ENCODE results near the gene PRKCA.
A peak's percentile ranks its signal among the peaks of the same experiment; 100 is the strongest.

Gene PRKCA

DNA sequence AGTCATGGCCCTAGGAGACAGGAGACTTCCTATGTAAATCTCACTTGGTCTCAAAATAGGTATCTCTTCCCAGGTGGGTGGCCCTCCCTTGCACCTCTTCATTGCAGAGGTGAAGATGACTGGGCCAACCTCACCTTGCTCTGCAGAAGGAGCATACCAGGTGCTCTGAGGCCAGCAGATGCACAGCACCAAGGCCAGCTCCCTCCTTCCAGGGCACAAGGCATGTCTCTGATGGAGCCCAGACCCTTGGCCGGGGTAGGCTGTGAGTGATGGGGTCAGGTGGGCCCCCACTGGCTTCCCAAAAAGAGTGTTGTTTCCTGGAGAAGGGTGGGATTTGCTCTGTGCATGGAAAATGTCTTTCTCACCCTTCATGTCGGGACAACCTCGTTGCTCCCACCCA, 545.3 kb downstream of the PRKCA start:
- H3K9me3 ChIP-seq (replicated peaks in 1 of 2; ENCODE audit: control insufficient read depth in 2 of 2, insufficient read depth in 1 of 2, low read depth in 1 of 2, low read length in 2 of 2) = peaks cover 3 to 5% of the 10 kb centered on the region in 2 donors
- no CpG with 5 or more reads among the region's 3 CpGs for WGBS, 2 donors (ENCODE audit: extremely low coverage in 2 of 2, insufficient read length in 2 of 2, insufficient replicate concordance in 1 of 2)
- H3K23ac ChIP-seq (ENCODE audit: low read depth, low read length, poor library complexity) = peak overlapping the region; percentile 12

GRCh38 chr17:66848496-66848895, 546.1 kb downstream of the PRKCA start:
- Histone ChIP-seq H3K4me2 (ENCODE audit: insufficient read depth, low read length, poor library complexity, severe bottlenecking) (no peak overlapping the region), H3K27ac (replicated peaks; ENCODE audit: low read length) (no peak overlapping the region), H3K79me1 (ENCODE audit: low read depth, low read length) (no peaks in the 10 kb centered on the region), H3K9ac (ENCODE audit: low read depth, low read length, poor library complexity) (no peak overlapping the region), H3K4me3 (ENCODE audit: low read length in 2 of 2) (no peak overlapping the region), H2BK120ac (ENCODE audit: low read depth, low read length) (no peak overlapping the region), H3K23ac (ENCODE audit: low read depth, low read length, poor library complexity) (no peak overlapping the region), H2AK5ac (ENCODE audit: low read depth, low read length) (no peak overlapping the region), H3K36me3 (replicated peaks in 1 of 2; ENCODE audit: control insufficient read depth in 2 of 2, insufficient read depth in 2 of 2, low read length in 2 of 2) (no peaks in the 10 kb centered on the region), H2BK5ac (ENCODE audit: low read length) (no peak overlapping the region), H2BK12ac (ENCODE audit: low read length) (no peak overlapping the region), H4K8ac (ENCODE audit: low read depth, low read length) (no peak overlapping the region), H3K4ac (ENCODE audit: low read length) (no peak overlapping the region), H2BK15ac (ENCODE audit: low read length) (no peak overlapping the region), H3K14ac (ENCODE audit: low read length) (no peak overlapping the region), H4K91ac (ENCODE audit: low read depth, low read length, poor library complexity) (no peak overlapping the region), H3K4me1 (ENCODE audit: control insufficient read depth in 2 of 2, insufficient read depth in 1 of 2, low read depth in 1 of 2, low read length in 2 of 2) (no peaks in the 10 kb centered on the region), H3K27me3 (ENCODE audit: control insufficient read depth in 3 of 3, insufficient read depth in 3 of 3, low read depth in 1 of 3, low read length in 3 of 3) (no peaks in the 10 kb centered on the region), H2AFZ (ENCODE audit: low read length) (no peak overlapping the region), H3K9me3 (replicated peaks in 1 of 2; ENCODE audit: control insufficient read depth in 2 of 2, insufficient read depth in 1 of 2, low read depth in 1 of 2, low read length in 2 of 2) (peaks cover 3 to 5% of the 10 kb centered on the region in 2 donors), H3K18ac (ENCODE audit: low read length) (no peak overlapping the region)
- WGBS, 2 donors (ENCODE audit: extremely low coverage in 2 of 2, insufficient read length in 2 of 2, insufficient replicate concordance in 1 of 2) = no CpG with 5 or more reads among the region's 6 CpGs
- no peak for DNase-seq (ENCODE audit: low spot score)

More for the DNA sequence above, 545.3 kb downstream of the PRKCA start:
- Histone ChIP-seq H3K4ac (ENCODE audit: low read length) (no peak overlapping the region), H2BK15ac (ENCODE audit: low read length) (no peak overlapping the region), H2BK12ac (ENCODE audit: low read length) (no peak overlapping the region), H3K79me1 (ENCODE audit: low read depth, low read length) (no peaks in the 10 kb centered on the region), H3K4me1 (ENCODE audit: control insufficient read depth in 2 of 2, insufficient read depth in 1 of 2, low read depth in 1 of 2, low read length in 2 of 2) (no peaks in the 10 kb centered on the region), H3K14ac (ENCODE audit: low read length) (no peak overlapping the region), H3K18ac (ENCODE audit: low read length) (no peak overlapping the region), H4K8ac (ENCODE audit: low read depth, low read length) (no peak overlapping the region), H2AK5ac (ENCODE audit: low read depth, low read length) (no peak overlapping the region), H2BK120ac (ENCODE audit: low read depth, low read length) (no peak overlapping the region), H3K4me3 (ENCODE audit: low read length in 2 of 2) (no peak overlapping the region), H3K27ac (replicated peaks; ENCODE audit: low read length) (no peak overlapping the region), H3K27me3 (ENCODE audit: control insufficient read depth in 3 of 3, insufficient read depth in 3 of 3, low read depth in 1 of 3, low read length in 3 of 3) (peaks cover 0 to under 1% (median 0%) of the 10 kb centered on the region in 3 experiments), H3K9ac (ENCODE audit: low read depth, low read length, poor library complexity) (no peak overlapping the region), H4K91ac (ENCODE audit: low read depth, low read length, poor library complexity) (no peak overlapping the region), H2BK5ac (ENCODE audit: low read length) (no peak overlapping the region), H2AFZ (ENCODE audit: low read length) (no peak overlapping the region), H3K4me2 (ENCODE audit: insufficient read depth, low read length, poor library complexity, severe bottlenecking) (no peak overlapping the region), H3K36me3 (replicated peaks in 1 of 2; ENCODE audit: control insufficient read depth in 2 of 2, insufficient read depth in 2 of 2, low read length in 2 of 2) (no peaks in the 10 kb centered on the region)
- no peak for DNase-seq (ENCODE audit: low spot score)

GRCh38 chr17:66849032-66849655, 546.7 kb downstream of the PRKCA start:
- no peak overlapping the region for H3K4ac ChIP-seq (ENCODE audit: low read length)
- no peak overlapping the region for H3K27ac ChIP-seq (replicated peaks; ENCODE audit: low read length)
- H2BK120ac ChIP-seq (ENCODE audit: low read depth, low read length) = no peak overlapping the region
- no peak overlapping the region for H3K9ac ChIP-seq (ENCODE audit: low read depth, low read length, poor library complexity)
- H3K4me2 ChIP-seq (ENCODE audit: insufficient read depth, low read length, poor library complexity, severe bottlenecking) = no peak overlapping the region
- H3K4me3 ChIP-seq (ENCODE audit: low read length in 2 of 2) = no peak overlapping the region
- no peak for DNase-seq (ENCODE audit: low spot score)
- H3K36me3 ChIP-seq (replicated peaks in 1 of 2; ENCODE audit: control insufficient read depth in 2 of 2, insufficient read depth in 2 of 2, low read length in 2 of 2) = no peaks in the 10 kb centered on the region
- H3K9me3 ChIP-seq (replicated peaks in 1 of 2; ENCODE audit: control insufficient read depth in 2 of 2, insufficient read depth in 1 of 2, low read depth in 1 of 2, low read length in 2 of 2) = peaks cover 3 to 5% of the 10 kb centered on the region in 2 donors
- no peak overlapping the region for H3K18ac ChIP-seq (ENCODE audit: low read length)
- H2AK5ac ChIP-seq (ENCODE audit: low read depth, low read length) = no peak overlapping the region
- WGBS, 2 donors (ENCODE audit: extremely low coverage in 2 of 2, insufficient read length in 2 of 2, insufficient replicate concordance in 1 of 2) = no CpG with 5 or more reads among the region's 14 CpGs
- no peak overlapping the region for H2BK12ac ChIP-seq (ENCODE audit: low read length)
- H4K8ac ChIP-seq (ENCODE audit: low read depth, low read length) = no peak overlapping the region
- H3K14ac ChIP-seq (ENCODE audit: low read length) = no peak overlapping the region
- no peak overlapping the region for H2AFZ ChIP-seq (ENCODE audit: low read length)
- H2BK5ac ChIP-seq (ENCODE audit: low read length) = no peak overlapping the region
- H3K23ac ChIP-seq (ENCODE audit: low read depth, low read length, poor library complexity) = no peak overlapping the region
- no peak overlapping the region for H4K91ac ChIP-seq (ENCODE audit: low read depth, low read length, poor library complexity)
- no peaks in the 10 kb centered on the region for H3K27me3 ChIP-seq (ENCODE audit: control insufficient read depth in 3 of 3, insufficient read depth in 3 of 3, low read depth in 1 of 3, low read length in 3 of 3)
- H3K4me1 ChIP-seq (ENCODE audit: control insufficient read depth in 2 of 2, insufficient read depth in 1 of 2, low read depth in 1 of 2, low read length in 2 of 2) = no peaks in the 10 kb centered on the region
- no peaks in the 10 kb centered on the region for H3K79me1 ChIP-seq (ENCODE audit: low read depth, low read length)
- no peak overlapping the region for H2BK15ac ChIP-seq (ENCODE audit: low read length)

GRCh38 chr17:66849851-66850580, 547.6 kb downstream of the PRKCA start:
- Histone ChIP-seq H3K9me3 (replicated peaks in 1 of 2; ENCODE audit: control insufficient read depth in 2 of 2, insufficient read depth in 1 of 2, low read depth in 1 of 2, low read length in 2 of 2) (peaks cover 5 to 6% of the 10 kb centered on the region in 2 donors), H2BK5ac (ENCODE audit: low read length) (no peak overlapping the region), H2BK15ac (ENCODE audit: low read length) (no peak overlapping the region), H4K91ac (ENCODE audit: low read depth, low read length, poor library complexity) (no peak overlapping the region), H2AK5ac (ENCODE audit: low read depth, low read length) (no peak overlapping the region), H3K9ac (ENCODE audit: low read depth, low read length, poor library complexity) (no peak overlapping the region), H3K4me1 (ENCODE audit: control insufficient read depth in 2 of 2, insufficient read depth in 1 of 2, low read depth in 1 of 2, low read length in 2 of 2) (no peaks in the 10 kb centered on the region), H3K4me3 (ENCODE audit: low read length in 2 of 2) (no peak overlapping the region), H2BK120ac (ENCODE audit: low read depth, low read length) (no peak overlapping the region), H3K4me2 (ENCODE audit: insufficient read depth, low read length, poor library complexity, severe bottlenecking) (no peak overlapping the region), H3K18ac (ENCODE audit: low read length) (no peak overlapping the region), H2BK12ac (ENCODE audit: low read length) (no peak overlapping the region), H3K14ac (ENCODE audit: low read length) (no peak overlapping the region), H3K4ac (ENCODE audit: low read length) (no peak overlapping the region), H3K79me1 (ENCODE audit: low read depth, low read length) (no peaks in the 10 kb centered on the region), H4K8ac (ENCODE audit: low read depth, low read length) (no peak overlapping the region), H3K27ac (replicated peaks; ENCODE audit: low read length) (no peak overlapping the region), H3K27me3 (ENCODE audit: control insufficient read depth in 3 of 3, insufficient read depth in 3 of 3, low read depth in 1 of 3, low read length in 3 of 3) (no peaks in the 10 kb centered on the region), H3K23ac (ENCODE audit: low read depth, low read length, poor library complexity) (no peak overlapping the region), H3K36me3 (replicated peaks in 1 of 2; ENCODE audit: control insufficient read depth in 2 of 2, insufficient read depth in 2 of 2, low read length in 2 of 2) (no peaks in the 10 kb centered on the region), H2AFZ (ENCODE audit: low read length) (no peak overlapping the region)
- DNase-seq (ENCODE audit: low spot score) = no peak
- WGBS, 2 donors (ENCODE audit: extremely low coverage in 2 of 2, insufficient read length in 2 of 2, insufficient replicate concordance in 1 of 2) = no CpG with 5 or more reads among the region's 4 CpGs

Measured in neuronal stem cell (in vitro differentiated cells).